GM19240 (cell line): Measurements from ENCODE around the gene RTL9.
A peak's percentile ranks its signal among the peaks of the same experiment; 100 is the strongest.
"Not testable (repeated sequence)": the region's sequence is repeated elsewhere in the genome, so short reads cannot be mapped to it uniquely, and the experiment has no call there.

ENCODE experiments used
- DNase-seq: peaks from one replicate; pipeline ENCODE4 v3.0.0; 2011; ENCODE audit warnings: low spot score; ENCODE audit not compliant: insufficient read length

Gene RTL9

GRCh38 chrX:110358548-110358947, at the start of gene RTL9:
Gene RTL9, plus strand, starts transcription at chrX:110358848. Its CDS starts 91,770 bp downstream, at chrX:110450618.
- no peak for DNase-seq

GRCh38 chrX:110310000-110310790, 48.5 kb upstream of the RTL9 start:
- no peak for DNase-seq

GRCh38 chrX:110310896-110311295, 47.8 kb upstream of the RTL9 start:
- no peak for DNase-seq

GRCh38 chrX:110311437-110312230, 47.0 kb upstream of the RTL9 start:
- no peak for DNase-seq

GRCh38 chrX:110315551-110315950, 43.1 kb upstream of the RTL9 start:
- no peak for DNase-seq

- DNase-seq: no peak
Observed at GRCh38 chrX:110316351-110317060, 42.1 kb upstream of the RTL9 start.

GRCh38 chrX:110317061-110317819, 41.4 kb upstream of the RTL9 start:
- DNase-seq: peak; percentile 7

- peak; percentile 25 for DNase-seq
Observed at GRCh38 chrX:110317820-110318663, 40.6 kb upstream of the RTL9 start, which contains the start of gene AMMECR1. Gene AMMECR1, minus strand, starts transcription at chrX:110318085. Its CDS starts 14 bp downstream, at chrX:110318071.

- DNase-seq: no peak
Observed at GRCh38 chrX:110318664-110318968, 40.0 kb upstream of the RTL9 start.

GRCh38 chrX:110320381-110320987, 38.2 kb upstream of the RTL9 start:
- no peak for DNase-seq

- no peak for DNase-seq
Observed at GRCh38 chrX:110321081-110321480, 37.6 kb upstream of the RTL9 start.

- DNase-seq: no peak
Observed at GRCh38 chrX:110321670-110322069, 37.0 kb upstream of the RTL9 start.

- no peak for DNase-seq
Observed at GRCh38 chrX:110322603-110323002, 36.0 kb upstream of the RTL9 start.

- DNase-seq: no peak
Observed at GRCh38 chrX:110326712-110327111, 31.9 kb upstream of the RTL9 start.

- no peak for DNase-seq
Observed at GRCh38 chrX:110327336-110327735, 31.3 kb upstream of the RTL9 start.

- DNase-seq: not testable (repeated sequence)
Observed at GRCh38 chrX:110328613-110329012, 30.0 kb upstream of the RTL9 start.

GRCh38 chrX:110331444-110332030, 27.1 kb upstream of the RTL9 start:
- DNase-seq: no peak

- not testable (repeated sequence) for DNase-seq
Observed at GRCh38 chrX:110333458-110333857, 25.2 kb upstream of the RTL9 start.

- no peak for DNase-seq
Observed at GRCh38 chrX:110338935-110339334, 19.7 kb upstream of the RTL9 start.
